ENCODE measurements around the gene TRERF1. TPM values are rescaled to one million over a fixed set of nuclear protein-coding genes. Genes with fewer than 3 reads are reported as not detected.

TRERF1 gene, protein sequence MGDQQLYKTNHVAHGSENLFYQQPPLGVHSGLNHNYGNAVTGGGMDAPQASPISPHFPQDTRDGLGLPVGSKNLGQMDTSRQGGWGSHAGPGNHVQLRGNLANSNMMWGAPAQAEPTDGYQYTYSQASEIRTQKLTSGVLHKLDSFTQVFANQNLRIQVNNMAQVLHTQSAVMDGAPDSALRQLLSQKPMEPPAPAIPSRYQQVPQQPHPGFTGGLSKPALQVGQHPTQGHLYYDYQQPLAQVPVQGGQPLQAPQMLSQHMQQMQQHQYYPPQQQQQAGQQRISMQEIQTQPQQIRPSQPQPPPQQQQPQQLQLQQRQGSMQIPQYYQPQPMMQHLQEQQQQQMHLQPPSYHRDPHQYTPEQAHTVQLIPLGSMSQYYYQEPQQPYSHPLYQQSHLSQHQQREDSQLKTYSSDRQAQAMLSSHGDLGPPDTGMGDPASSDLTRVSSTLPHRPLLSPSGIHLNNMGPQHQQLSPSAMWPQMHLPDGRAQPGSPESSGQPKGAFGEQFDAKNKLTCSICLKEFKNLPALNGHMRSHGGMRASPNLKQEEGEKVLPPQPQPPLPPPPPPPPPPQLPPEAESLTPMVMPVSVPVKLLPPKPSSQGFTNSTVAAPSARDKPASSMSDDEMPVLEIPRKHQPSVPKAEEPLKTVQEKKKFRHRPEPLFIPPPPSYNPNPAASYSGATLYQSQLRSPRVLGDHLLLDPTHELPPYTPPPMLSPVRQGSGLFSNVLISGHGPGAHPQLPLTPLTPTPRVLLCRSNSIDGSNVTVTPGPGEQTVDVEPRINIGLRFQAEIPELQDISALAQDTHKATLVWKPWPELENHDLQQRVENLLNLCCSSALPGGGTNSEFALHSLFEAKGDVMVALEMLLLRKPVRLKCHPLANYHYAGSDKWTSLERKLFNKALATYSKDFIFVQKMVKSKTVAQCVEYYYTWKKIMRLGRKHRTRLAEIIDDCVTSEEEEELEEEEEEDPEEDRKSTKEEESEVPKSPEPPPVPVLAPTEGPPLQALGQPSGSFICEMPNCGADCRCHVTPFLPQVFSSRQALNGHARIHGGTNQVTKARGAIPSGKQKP (N-terminal part only)
- 10 to 100 TPM; 10.5 to 16.4 (median 15.2) TPM for total RNA-seq (2021; fragmentation: NEBNext Ultra II Directional; extraction: Animal tissue kit (Norgen Biotek cat#: 25700))
- long read RNA-seq, partial matches to known transcripts, result 3 of 5 reads
- long read RNA-seq, other reads (novel, unspliced or antisense), result 2 of 5 reads

- Mint-ChIP-seq H3K9me3 (no peaks in the 10 kb centered on the region), H3K27ac (peak within 1 kb of the TSS; percentile 79), H3K4me3 (peak within 1 kb of the TSS; percentile 99), H3K4me1 (ENCODE audit: low read depth) (peaks cover 48% of the 10 kb centered on the region), H3K27me3 (ENCODE audit: insufficient read depth) (no peaks in the 10 kb centered on the region; the same call in none of the 2 replicates), H3K36me3 (ENCODE audit: low read depth) (peaks cover 21% of the 10 kb centered on the region)
- no peak for TF ChIP-seq CTCF (IDR thresholded peaks at IDR 0.05)
- peak; percentile 62 for DNase-seq
Observed at GRCh38 chr6:42451333-42452170, at the start of gene TRERF1. TSS of gene TRERF1 (minus strand) at chr6:42451926. CDS start at chr6:42269590, 182,336 bp downstream.

DNA sequence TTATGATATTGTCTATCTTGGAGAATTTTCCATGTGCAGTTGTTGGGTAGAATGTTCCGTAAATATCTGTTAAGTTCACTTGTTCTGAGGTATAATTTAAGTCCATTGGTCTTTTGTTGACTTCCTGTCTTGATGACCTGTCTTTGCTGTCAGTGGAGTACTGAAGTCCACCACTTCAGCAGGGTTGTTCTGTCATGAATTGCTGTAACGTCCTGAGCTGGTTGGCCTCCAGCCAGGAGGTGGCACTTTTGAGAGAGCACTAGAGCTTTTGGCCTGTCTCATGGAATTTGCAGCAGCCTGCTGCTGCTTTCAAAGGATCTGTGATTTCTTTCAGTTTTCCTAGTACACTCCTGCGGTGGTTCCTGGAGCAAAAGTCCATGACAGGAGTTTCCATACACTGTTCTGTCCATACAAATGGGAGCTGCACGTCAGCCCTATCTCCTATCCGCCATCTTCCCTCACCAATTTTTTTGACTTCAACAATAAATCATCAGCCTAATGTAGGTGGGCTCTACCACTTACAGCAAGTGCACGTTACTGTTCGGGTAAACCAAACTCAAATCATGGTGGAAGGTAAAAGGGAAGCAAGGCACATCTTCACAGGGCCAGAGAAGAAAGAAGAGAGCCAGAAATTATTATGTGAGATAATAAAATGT lies 46.9 kb upstream of the TRERF1 start:
- Mint-ChIP-seq H3K36me3 (ENCODE audit: low read depth) (peaks cover 12% of the 10 kb centered on the region; the same call in 1 of the 2 replicates), H3K4me1 (ENCODE audit: low read depth) (peaks cover 6% of the 10 kb centered on the region; the same call in 1 of the 2 replicates), H3K4me3 (no peak overlapping the region), H3K27me3 (ENCODE audit: insufficient read depth) (peaks cover 10% of the 10 kb centered on the region; the same call in 1 of the 2 replicates), H3K27ac (no peak overlapping the region), H3K9me3 (peaks cover 14% of the 10 kb centered on the region)
- DNase-seq, result no peak
- TF ChIP-seq CTCF (IDR thresholded peaks at IDR 0.05), result no peak

DNA sequence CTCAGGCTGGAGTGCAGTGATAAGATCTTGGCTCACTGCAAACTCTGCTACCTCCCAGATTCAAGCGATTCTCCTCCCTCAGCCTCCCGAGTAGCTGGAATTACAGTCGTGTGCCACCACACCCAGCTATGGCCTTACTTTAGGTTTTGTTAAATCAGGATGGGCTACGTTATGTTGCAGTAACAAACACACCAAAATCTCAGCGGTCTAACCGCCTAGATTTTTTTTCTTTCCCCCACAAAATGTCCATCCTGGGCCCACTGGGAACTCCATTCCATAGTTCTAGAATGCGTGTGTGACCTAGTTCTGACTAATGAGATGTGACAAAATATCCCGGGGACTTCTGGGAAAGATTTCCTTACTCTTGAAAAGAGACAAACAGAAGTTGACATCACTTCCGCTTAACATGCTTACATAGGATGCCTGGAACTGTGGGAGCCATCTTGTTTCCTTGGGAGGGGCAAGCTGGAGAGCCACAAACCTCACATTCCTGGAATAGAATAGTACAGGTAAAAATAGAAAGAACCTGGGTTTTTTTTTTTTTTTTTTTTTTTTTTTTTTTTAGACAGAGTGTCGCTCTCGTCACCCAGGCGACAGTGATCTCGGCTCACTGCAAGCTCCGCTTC lies 42.3 kb upstream of the TRERF1 start:
- H3K36me3 Mint-ChIP-seq (ENCODE audit: low read depth), result peaks cover 12% of the 10 kb centered on the region; the same call in 1 of the 2 replicates
- peaks cover 12% of the 10 kb centered on the region; the same call in 1 of the 2 replicates for H3K27me3 Mint-ChIP-seq (ENCODE audit: insufficient read depth)
- no peak overlapping the region for H3K4me3 Mint-ChIP-seq
- H3K4me1 Mint-ChIP-seq (ENCODE audit: low read depth), result no peaks in the 10 kb centered on the region
- TF ChIP-seq CTCF (IDR thresholded peaks at IDR 0.05), result no peak
- no peak for DNase-seq
- peaks cover 14% of the 10 kb centered on the region for H3K9me3 Mint-ChIP-seq
- no peak overlapping the region for H3K27ac Mint-ChIP-seq

- H3K27ac Mint-ChIP-seq, result no peak overlapping the region
- H3K4me3 Mint-ChIP-seq, result no peak overlapping the region
- DNase-seq, result no peak
- H3K4me1 Mint-ChIP-seq (ENCODE audit: low read depth), result no peaks in the 10 kb centered on the region
- TF ChIP-seq CTCF (IDR thresholded peaks at IDR 0.05), result no peak
- H3K27me3 Mint-ChIP-seq (ENCODE audit: insufficient read depth), result peaks cover 4% of the 10 kb centered on the region; the same call in 1 of the 2 replicates
- no peaks in the 10 kb centered on the region for H3K9me3 Mint-ChIP-seq
- H3K36me3 Mint-ChIP-seq (ENCODE audit: low read depth), result no peaks in the 10 kb centered on the region
Observed at GRCh38 chr6:42488129-42488528, 36.4 kb upstream of the TRERF1 start.

All from HFFc6 (cell line).